Neural crest cell (in vitro differentiated cells): ENCODE data around the gene BAAT. TPM values are rescaled to one million over a fixed set of nuclear protein-coding genes. Genes with fewer than 3 reads are reported as not detected.

Source experiments
- DNase-seq: peaks from one replicate; pipeline ENCODE4 v3.0.0; 2021; ENCODE audit warnings: low read depth, mixed read lengths, low spot score
- H3K27ac Mint-ChIP-seq: one replicate; pipeline ENCODE4 v1.8.0; 2021; ENCODE audit warnings: mild to moderate bottlenecking, mixed read lengths; ENCODE audit not compliant: unreplicated experiment
- H3K27me3 Mint-ChIP-seq: 2 replicates; pipeline ENCODE4 v1.8.0; 2021; ENCODE audit warnings: low read depth, mild to moderate bottlenecking, mixed read lengths
- H3K36me3 Mint-ChIP-seq: 2 replicates; pipeline ENCODE4 v1.8.0; 2021; ENCODE audit warnings: low read depth, mild to moderate bottlenecking, mixed read lengths
- H3K4me1 Mint-ChIP-seq: 2 replicates; pipeline ENCODE4 v1.8.0; 2021; ENCODE audit warnings: mixed read lengths
- H3K4me3 Mint-ChIP-seq: one replicate; pipeline ENCODE4 v1.8.0; 2021; ENCODE audit warnings: mild to moderate bottlenecking, mixed read lengths
- H3K9me3 Mint-ChIP-seq: 2 replicates; pipeline ENCODE4 v1.8.0; 2021; ENCODE audit warnings: mixed read lengths
- total RNA-seq: library from RNA; stranded (reverse); gene quantifications from 2 replicates; pipeline ENCODE4 v1.2.1, GENCODE V29; 2021
- TF ChIP-seq, protein P1 (sequence below): fragments of 200-600 bp; sonication (generic); conservative IDR thresholded peaks from 2 replicates; pipeline ENCODE4 v1.5.0; 2021; ENCODE audit warnings: antibody characterized with exemption, mild to moderate bottlenecking

BAAT gene
- total RNA-seq, 1 donor from 2014 or later: 0.30 TPM

DNA sequence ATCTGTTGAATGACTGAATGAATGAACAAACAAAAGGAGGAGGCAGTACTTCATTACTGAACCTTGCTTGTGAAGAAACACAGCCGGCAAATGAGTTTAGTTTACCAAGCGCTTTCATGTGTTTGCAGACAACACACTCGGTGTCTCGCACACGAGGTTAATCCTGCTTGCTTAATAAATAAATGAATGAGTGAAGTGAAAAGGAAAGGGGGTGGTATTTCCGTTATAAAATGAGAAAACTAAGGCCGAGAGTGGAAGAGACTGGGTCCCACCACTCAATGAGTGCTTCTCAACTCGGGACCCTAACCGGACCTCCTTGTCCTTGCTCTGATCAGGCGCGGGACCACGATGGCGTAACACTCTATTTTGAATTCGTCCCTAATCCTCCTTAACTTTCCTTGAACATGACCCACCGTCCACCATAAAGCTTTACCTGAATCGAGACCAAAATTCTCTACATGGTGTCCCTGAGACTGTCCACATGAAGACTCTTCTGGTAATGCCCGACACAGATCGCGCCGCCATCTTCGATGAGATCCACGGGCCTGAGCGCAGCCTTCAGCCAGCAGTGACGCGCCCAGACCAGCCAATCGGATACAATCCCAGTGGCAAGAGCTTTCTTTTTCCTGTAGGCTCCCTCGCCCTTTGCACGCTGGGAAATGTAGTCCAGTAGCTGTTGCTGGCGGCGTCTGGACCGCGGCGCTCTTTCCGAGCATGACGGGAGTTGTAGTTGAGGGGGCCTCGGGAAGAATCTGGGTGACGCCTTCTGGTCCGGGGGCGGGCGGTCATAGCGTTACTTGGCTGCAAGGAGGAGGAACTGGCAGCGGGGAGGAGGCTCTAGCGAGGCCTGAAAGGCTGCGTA, 13.5 kb upstream of the BAAT start, which contains the start of the genes MRPL50 and ZNF189:
MRPL50 (minus strand) TSS at position 551 of the 862 bp plus-strand sequence; CDS start at position 525, 26 bp downstream.
ZNF189 (plus strand) TSS at position 784 of the 862 bp plus-strand sequence. CDS start 306 bp downstream, outside the sequence.
- H3K4me3 Mint-ChIP-seq: peak within 1 kb of the TSS; percentile 100
- peaks cover 22% of the 10 kb centered on the region for H3K9me3 Mint-ChIP-seq
- TF ChIP-seq, protein P1, sequence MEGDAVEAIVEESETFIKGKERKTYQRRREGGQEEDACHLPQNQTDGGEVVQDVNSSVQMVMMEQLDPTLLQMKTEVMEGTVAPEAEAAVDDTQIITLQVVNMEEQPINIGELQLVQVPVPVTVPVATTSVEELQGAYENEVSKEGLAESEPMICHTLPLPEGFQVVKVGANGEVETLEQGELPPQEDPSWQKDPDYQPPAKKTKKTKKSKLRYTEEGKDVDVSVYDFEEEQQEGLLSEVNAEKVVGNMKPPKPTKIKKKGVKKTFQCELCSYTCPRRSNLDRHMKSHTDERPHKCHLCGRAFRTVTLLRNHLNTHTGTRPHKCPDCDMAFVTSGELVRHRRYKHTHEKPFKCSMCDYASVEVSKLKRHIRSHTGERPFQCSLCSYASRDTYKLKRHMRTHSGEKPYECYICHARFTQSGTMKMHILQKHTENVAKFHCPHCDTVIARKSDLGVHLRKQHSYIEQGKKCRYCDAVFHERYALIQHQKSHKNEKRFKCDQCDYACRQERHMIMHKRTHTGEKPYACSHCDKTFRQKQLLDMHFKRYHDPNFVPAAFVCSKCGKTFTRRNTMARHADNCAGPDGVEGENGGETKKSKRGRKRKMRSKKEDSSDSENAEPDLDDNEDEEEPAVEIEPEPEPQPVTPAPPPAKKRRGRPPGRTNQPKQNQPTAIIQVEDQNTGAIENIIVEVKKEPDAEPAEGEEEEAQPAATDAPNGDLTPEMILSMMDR: no peak
- no peaks in the 10 kb centered on the region for H3K27me3 Mint-ChIP-seq
- H3K4me1 Mint-ChIP-seq: peaks cover 45% of the 10 kb centered on the region
- H3K36me3 Mint-ChIP-seq: peaks cover 72% of the 10 kb centered on the region
- peak within 1 kb of the TSS; percentile 100 for H3K27ac Mint-ChIP-seq
- DNase-seq: peak; percentile 82

DNA sequence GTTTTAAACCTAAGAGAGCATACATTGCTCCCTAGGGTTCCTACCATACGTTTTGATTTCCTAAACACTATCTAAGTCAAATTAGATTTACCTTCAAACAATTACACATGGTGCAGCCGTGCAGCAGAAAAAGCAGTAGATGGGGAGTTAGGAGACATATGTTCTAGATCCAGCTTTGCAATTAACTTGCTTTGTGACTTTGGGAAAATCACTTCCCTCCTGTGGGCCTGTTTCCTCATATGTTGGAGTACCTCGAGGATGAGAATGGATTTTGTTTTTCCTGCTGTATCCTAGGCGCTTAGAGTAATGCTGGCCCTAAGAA, 12.9 kb upstream of the BAAT start:
- TF ChIP-seq, protein P1: no peak
- no peaks in the 10 kb centered on the region for H3K27me3 Mint-ChIP-seq
- H3K4me3 Mint-ChIP-seq: peak overlapping the region; percentile 100
- DNase-seq: no peak
- peaks cover 71% of the 10 kb centered on the region for H3K36me3 Mint-ChIP-seq
- H3K9me3 Mint-ChIP-seq: peaks cover 17% of the 10 kb centered on the region
- H3K4me1 Mint-ChIP-seq: peaks cover 45% of the 10 kb centered on the region
- H3K27ac Mint-ChIP-seq: peak overlapping the region; percentile 100

DNA sequence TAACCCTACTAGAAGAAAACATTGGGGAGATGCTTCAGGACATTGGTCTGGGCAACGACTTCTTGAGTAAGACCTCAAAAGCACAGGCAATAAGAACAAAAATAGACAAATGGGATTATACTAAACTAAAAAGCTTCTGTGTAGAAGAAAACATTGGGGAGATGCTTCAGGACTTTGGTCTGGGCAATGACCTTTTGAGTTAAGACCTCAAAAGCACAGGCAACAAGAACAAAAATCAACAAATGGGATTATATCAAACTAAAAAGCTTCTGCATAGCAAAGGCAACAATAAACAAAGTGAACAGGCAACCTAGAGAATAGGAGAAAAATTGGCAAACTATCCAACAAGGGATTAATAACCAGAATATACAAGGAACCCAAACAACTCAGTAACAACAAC, 9.9 kb upstream of the BAAT start:
- Mint-ChIP-seq H3K36me3 (peaks cover 73% of the 10 kb centered on the region), H3K4me1 (peaks cover 27% of the 10 kb centered on the region), H3K27ac (no peak overlapping the region), H3K4me3 (peak overlapping the region; percentile 43), H3K27me3 (no peaks in the 10 kb centered on the region), H3K9me3 (peaks cover 29% of the 10 kb centered on the region)
- no peak for DNase-seq
- TF ChIP-seq, protein P1: no peak

DNA sequence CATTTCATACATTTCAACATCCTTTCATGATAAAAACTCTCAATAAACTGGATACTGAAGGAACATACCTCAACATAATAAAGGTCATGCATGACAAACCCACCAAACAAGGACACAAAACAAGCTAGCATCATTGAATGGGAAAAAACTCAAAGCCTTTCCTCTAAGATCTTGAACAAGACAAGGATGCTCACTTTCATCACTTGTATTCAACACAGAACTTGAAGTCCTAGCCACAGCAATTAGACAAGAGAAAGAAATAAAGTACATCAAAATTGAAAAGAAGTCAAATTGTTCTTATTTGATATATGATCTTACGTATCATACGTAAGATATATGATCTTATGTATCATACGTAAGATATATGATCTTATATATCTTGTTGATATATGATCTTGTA, 8.3 kb upstream of the BAAT start:
- TF ChIP-seq, protein P1: no peak
- Mint-ChIP-seq H3K36me3 (peaks cover 80% of the 10 kb centered on the region), H3K27ac (no peak overlapping the region)

DNA sequence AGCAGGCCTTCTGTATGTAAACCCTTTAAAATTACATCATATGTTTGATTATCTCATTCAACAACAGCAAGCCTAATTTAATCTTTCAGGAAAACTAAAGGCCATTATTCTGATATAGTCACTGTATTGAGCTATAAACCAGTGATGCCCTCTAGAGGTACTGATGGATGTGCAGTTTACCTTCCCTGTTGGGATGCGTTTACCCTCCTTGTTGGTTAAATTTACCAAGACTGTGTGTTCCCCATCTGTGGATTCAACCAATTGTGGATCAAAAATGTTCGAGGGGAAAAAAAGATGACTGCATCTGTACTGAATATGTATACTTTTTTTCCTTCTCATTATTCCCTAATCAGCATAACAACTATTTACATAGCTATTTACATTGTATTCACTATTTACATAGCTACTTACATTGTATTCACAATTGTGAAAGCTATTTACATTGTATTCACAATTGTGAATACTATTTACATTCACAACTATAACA, 3.7 kb upstream of the BAAT start:
- peaks cover 27% of the 10 kb centered on the region for H3K9me3 Mint-ChIP-seq
- H3K27ac Mint-ChIP-seq: no peak overlapping the region
- DNase-seq: no peak
- peaks cover 12% of the 10 kb centered on the region for H3K4me1 Mint-ChIP-seq
- H3K36me3 Mint-ChIP-seq: peaks cover 69% of the 10 kb centered on the region
- no peaks in the 10 kb centered on the region for H3K27me3 Mint-ChIP-seq
- TF ChIP-seq, protein P1: no peak
- H3K4me3 Mint-ChIP-seq: no peak overlapping the region

More for the DNA sequence above, 8.3 kb upstream of the BAAT start:
- peaks cover 25% of the 10 kb centered on the region for H3K9me3 Mint-ChIP-seq
- DNase-seq: no peak
- H3K27me3 Mint-ChIP-seq: no peaks in the 10 kb centered on the region
- H3K4me3 Mint-ChIP-seq: no peak overlapping the region
- H3K4me1 Mint-ChIP-seq: peaks cover 21% of the 10 kb centered on the region
